Neural crest cell (in vitro differentiated cells): ENCODE data around the gene TSPAN18. TPM values are rescaled to one million over a fixed set of nuclear protein-coding genes. Genes with fewer than 3 reads are reported as not detected.

ENCODE experiments used
- DNase-seq: peaks from one replicate; pipeline ENCODE4 v3.0.0; 2021; ENCODE audit warnings: low read depth, mixed read lengths, low spot score
- H3K27ac Mint-ChIP-seq: one replicate; pipeline ENCODE4 v1.8.0; 2021; ENCODE audit warnings: mild to moderate bottlenecking, mixed read lengths; ENCODE audit not compliant: unreplicated experiment
- H3K27me3 Mint-ChIP-seq: 2 replicates; pipeline ENCODE4 v1.8.0; 2021; ENCODE audit warnings: low read depth, mild to moderate bottlenecking, mixed read lengths
- H3K36me3 Mint-ChIP-seq: 2 replicates; pipeline ENCODE4 v1.8.0; 2021; ENCODE audit warnings: low read depth, mild to moderate bottlenecking, mixed read lengths
- H3K4me1 Mint-ChIP-seq: 2 replicates; pipeline ENCODE4 v1.8.0; 2021; ENCODE audit warnings: mixed read lengths
- H3K4me3 Mint-ChIP-seq: one replicate; pipeline ENCODE4 v1.8.0; 2021; ENCODE audit warnings: mild to moderate bottlenecking, mixed read lengths
- H3K9me3 Mint-ChIP-seq: 2 replicates; pipeline ENCODE4 v1.8.0; 2021; ENCODE audit warnings: mixed read lengths
- CTCF ChIP-seq: fragments of 200-600 bp; sonication (generic); conservative IDR thresholded peaks from 2 replicates; pipeline ENCODE4 v1.5.0; 2021; ENCODE audit warnings: antibody characterized with exemption, mild to moderate bottlenecking
- total RNA-seq: library from RNA; stranded (reverse); gene quantifications from 2 replicates; pipeline ENCODE4 v1.2.1, GENCODE V29; 2021

TSPAN18 gene
- total RNA-seq, 1 donor from 2014 or later = 125 TPM

DNA sequence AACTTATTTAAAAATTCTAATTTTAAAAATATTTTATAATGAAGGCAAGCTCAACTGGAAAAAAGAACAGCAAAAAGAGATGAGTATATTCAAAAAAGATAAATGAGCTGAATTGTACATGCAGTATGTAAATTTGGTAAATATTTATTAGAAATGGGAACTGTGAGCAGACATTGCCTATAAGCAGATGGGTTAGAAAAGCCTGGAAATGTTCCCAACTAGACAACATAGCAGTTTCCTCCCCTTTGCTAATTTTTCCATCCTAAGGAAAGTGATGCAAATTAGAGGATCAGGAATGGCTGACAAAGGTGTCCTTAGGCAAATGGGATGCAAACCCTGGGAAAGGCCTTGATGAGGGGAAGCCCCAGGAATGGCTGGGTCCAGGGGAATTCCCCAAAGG, 186.7 kb downstream of the TSPAN18 start:
- H3K27me3 Mint-ChIP-seq = no peaks in the 10 kb centered on the region
- no peak overlapping the region for H3K4me3 Mint-ChIP-seq
- no peak for DNase-seq
- H3K36me3 Mint-ChIP-seq = no peaks in the 10 kb centered on the region
- H3K9me3 Mint-ChIP-seq = no peaks in the 10 kb centered on the region
- TF ChIP-seq CTCF = no peak
- H3K4me1 Mint-ChIP-seq = peaks cover 24% of the 10 kb centered on the region
- H3K27ac Mint-ChIP-seq = no peak overlapping the region

DNA sequence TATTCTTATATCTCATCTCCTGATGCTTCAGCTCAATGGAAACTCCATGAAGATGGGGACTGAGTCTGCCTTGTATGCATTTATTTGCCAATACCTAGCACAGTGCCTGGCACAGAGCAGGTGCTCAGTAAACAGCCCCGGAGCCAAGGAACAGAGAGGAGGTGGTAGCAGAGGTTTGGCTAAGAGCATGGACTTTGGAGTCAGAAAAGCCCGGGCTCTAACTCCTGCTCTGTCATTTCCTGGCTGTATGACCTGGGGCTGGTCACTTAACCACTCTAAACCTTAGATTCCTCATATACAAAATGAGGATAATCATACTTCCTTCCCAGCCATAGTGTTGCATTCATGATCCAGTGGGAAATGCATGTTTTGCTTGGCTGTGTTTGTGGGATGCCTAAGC, 187.3 kb downstream of the TSPAN18 start:
- no peak for DNase-seq
- H3K27me3 Mint-ChIP-seq = no peaks in the 10 kb centered on the region
- H3K9me3 Mint-ChIP-seq = no peaks in the 10 kb centered on the region
- no peak for TF ChIP-seq CTCF
- no peak overlapping the region for H3K27ac Mint-ChIP-seq
- H3K4me3 Mint-ChIP-seq = no peak overlapping the region
- H3K4me1 Mint-ChIP-seq = peaks cover 23% of the 10 kb centered on the region
- peaks cover 2% of the 10 kb centered on the region for H3K36me3 Mint-ChIP-seq

- Mint-ChIP-seq H3K4me1 (peaks cover 23% of the 10 kb centered on the region), H3K4me3 (no peak overlapping the region), H3K9me3 (no peaks in the 10 kb centered on the region), H3K27ac (no peak overlapping the region), H3K27me3 (no peaks in the 10 kb centered on the region), H3K36me3 (peaks cover 3% of the 10 kb centered on the region)
- TF ChIP-seq CTCF = no peak
- DNase-seq = no peak
Measured at GRCh38 chr11:44915004-44915403, 188.2 kb downstream of the TSPAN18 start.

- Mint-ChIP-seq H3K4me1 (peaks cover 21% of the 10 kb centered on the region), H3K36me3 (peaks cover 3% of the 10 kb centered on the region), H3K4me3 (no peak overlapping the region), H3K27me3 (no peaks in the 10 kb centered on the region), H3K27ac (no peak overlapping the region), H3K9me3 (no peaks in the 10 kb centered on the region)
- DNase-seq = no peak
- no peak for TF ChIP-seq CTCF
Measured at GRCh38 chr11:44915621-44916020, 188.9 kb downstream of the TSPAN18 start.

GRCh38 chr11:44916331-44916730, 189.6 kb downstream of the TSPAN18 start:
- peaks cover 14% of the 10 kb centered on the region for H3K4me1 Mint-ChIP-seq
- H3K27ac Mint-ChIP-seq = no peak overlapping the region
- DNase-seq = no peak
- no peak overlapping the region for H3K4me3 Mint-ChIP-seq
- no peaks in the 10 kb centered on the region for H3K9me3 Mint-ChIP-seq
- TF ChIP-seq CTCF = no peak
- H3K27me3 Mint-ChIP-seq = no peaks in the 10 kb centered on the region
- H3K36me3 Mint-ChIP-seq = peaks cover 3% of the 10 kb centered on the region
